Activated CD4-positive, alpha-beta T cell treated with anti-CD3 and anti-CD28 coated beads, Interleukin-2, amount 50 U/mL, for 16 hours (primary cell): ENCODE data around the gene SACM1L.
"Not testable (repeated sequence)": the region's sequence is repeated elsewhere in the genome, so short reads cannot be mapped to it uniquely, and the experiment has no call there.

Source experiments
- DNase-seq: peaks from one replicate; pipeline ENCODE4 v3.0.0-alpha.2; 2020

SACM1L gene

DNA sequence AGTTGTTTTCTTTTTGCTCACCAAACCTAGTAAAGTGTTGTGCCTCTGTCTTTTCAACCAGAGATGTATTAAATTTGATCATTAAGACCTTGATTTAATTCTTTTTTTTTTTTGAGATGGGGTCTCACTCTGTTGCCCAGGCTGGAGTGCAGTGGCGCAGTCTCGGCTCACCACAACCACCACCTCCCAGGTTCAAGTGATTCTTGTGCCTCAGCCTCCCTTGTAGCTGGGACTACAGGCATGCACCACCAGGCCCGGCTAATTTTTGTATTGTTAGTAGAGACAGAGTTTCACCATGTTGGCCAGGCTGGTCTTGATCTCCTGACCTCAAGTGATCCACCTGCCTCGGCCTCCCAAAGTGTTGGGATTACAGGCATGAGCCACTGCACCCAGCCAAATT lies 6.0 kb downstream of the SACM1L start:
- DNase-seq = not testable (repeated sequence)

DNA sequence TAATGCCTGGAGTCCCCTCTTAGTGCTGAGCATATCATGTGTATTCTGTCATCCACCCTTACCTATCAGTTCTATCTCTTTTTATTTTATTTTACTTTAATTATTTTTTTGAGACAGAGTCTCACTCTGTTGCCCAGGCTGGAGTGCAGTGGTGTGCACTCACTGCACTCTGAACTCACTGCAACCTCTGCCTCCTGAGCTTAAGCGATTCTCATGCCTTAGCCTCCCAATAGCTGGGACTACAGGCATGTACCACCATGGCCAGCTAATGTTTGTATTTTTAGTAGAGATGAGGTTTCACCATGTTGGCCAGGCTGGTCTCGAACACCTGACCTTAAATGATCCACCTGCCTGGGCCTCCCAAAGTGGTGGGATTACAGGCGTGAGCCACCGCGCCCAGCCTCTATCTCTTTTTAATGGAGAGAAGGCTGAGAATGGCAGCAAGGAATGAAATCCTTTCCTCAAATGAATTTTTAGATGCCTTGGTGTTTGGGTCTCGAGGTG lies 11.4 kb downstream of the SACM1L start:
- no peak for DNase-seq

DNA sequence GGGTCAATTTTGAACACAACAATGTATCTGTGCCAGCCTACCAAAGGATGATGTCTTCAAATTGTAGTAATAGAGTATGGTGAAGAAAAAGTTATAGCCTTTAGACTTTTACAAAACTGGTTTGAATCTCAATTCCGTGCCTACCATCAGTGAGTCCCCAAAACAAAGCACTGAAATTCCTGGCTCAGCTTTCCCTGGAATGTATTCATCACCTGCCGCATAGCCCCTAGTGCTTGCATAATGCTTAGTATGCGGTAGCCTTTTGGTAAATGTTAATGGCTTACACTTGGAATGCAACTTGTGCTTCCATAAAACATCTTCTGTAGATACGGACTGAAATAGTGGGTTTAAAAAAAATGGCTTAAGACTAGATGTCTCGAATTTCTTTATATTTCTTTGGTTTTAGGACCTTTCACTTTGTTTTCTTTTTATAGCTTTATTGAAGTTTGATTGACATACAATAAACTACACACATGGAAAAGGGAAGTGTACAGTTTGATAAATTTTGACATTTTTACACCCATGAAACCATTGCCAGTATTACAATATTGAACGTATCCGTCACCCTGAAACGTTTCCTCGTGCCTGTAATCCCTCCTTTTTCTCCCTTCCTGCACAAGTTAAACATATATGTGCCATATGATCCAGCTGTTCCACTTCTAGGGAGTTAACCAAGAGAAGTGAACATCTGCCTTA lies 12.1 kb downstream of the SACM1L start:
- DNase-seq = no peak

DNA sequence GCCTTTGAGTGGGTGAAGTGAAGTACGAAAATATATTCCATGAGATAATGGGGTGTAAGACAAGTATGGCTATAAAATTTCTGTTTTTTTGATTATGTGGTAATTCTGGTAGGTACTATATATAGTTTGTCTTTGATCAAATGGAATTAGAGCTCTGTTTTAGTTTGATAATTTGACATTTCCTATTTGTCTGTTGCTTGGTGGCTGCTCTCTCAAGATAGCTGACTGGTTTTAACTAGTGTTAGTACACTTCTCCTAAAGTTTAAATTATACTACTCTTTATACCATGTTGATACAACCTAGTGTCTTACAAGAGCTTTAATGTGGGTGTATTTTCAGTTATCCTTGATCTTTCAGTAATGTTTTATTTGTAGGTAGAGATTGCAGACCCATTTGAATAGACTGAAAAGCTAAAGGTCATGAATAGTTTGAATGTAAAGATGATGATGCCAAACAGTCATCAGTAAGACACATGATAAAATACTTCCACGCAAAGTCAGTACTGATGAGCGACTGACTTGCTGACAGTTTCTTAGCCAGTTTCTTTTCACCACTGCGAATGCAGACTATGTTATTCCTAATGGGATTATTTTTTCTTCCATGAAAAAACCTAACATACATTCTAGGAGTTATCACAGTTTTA lies 15.2 kb downstream of the SACM1L start:
- no peak for DNase-seq

DNA sequence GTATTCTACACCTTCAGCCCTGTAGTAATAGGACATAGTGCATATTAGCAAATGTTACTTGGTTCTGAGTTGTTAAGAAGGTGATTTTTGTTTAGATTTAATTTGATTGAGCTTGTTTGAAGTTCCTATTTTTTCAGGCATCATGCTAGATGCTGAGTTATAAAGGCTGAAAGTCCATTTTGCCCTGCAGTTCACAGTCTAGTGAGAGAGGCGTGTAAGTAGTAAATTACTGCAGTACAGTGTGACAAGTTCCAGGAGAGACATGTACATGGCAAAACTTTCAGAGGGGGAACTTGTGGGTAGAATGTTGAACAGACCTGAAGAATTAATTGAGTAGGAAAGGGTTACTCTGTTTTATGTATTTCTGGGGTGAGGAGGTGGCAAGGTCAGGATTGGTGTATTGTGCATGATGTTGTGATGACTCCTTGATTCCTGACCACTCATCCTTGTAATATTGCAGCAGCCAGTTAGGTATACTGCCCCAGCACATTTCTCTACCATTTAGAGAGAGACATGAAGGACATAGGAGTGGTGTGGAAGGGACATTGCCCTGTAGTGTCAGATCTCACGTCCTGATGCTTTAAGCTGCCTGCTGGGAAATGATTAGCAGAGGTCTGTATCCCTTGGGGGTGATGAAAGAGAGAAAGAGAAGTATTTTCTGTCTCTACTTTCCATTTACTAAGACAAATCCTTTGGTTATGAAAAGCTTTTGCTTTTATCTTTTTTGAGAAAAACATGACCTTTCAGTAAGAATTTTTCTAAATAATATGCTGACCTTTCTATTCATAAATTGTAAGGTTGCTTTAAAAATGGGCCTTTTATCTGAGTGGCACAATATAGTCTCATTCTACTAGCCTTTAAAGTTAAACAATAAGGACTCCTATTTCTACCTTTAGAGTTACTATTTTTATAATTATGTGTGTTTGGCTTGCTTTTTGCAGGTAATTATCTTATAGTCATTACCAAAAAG lies 16.9 kb downstream of the SACM1L start:
- DNase-seq = no peak

DNA sequence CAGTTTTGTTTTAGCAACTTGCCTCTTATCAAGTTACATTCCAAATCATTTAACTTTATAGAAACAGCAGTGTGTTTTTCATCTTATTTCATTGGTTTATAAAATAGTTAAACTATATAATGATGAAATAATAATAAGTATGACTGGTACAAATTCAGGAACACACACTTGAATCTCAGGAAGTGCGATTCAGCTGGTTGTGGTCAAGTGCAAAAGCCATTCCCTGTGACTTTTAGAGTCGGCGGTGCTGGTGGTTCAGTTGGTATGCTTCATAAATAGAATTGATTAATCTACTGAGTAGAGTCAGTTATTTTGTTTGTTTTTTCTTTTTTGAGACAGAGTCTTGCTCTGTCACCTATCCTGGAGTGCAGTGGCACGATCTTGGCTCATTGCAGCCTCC lies 22.7 kb downstream of the SACM1L start:
- DNase-seq = no peak

DNA sequence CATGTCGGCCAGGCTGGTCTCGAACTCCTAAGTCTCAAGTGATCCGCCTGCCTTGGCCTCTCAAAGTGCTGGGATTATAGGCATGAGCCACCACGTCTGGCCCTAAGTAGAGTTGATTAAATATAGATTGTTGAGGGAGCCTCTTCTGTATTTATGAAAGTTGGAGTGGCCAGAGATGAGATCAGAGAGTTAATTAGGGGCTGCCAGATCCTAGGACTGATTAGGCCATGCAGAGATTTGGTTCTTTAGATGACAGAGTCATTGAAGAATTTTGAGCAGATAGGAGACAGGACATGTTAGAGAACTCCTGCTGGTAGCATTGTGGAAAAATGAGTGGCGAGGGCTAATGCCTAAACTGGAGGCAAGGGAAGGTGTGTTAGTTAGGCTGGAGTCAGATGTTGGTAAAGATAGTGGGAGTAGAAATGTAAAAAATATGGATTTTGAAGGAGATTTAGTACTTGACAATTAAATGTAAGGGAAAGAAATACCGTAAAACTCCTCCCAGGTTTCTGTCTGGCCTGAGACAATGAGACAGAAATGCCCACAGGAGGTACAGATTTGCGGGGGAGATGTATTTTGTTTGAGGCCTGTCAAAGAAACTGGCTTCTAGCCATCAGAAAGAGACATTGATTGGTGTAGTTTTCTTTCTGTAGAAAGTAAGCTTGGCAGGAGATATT lies 23.4 kb downstream of the SACM1L start:
- DNase-seq = no peak

DNA sequence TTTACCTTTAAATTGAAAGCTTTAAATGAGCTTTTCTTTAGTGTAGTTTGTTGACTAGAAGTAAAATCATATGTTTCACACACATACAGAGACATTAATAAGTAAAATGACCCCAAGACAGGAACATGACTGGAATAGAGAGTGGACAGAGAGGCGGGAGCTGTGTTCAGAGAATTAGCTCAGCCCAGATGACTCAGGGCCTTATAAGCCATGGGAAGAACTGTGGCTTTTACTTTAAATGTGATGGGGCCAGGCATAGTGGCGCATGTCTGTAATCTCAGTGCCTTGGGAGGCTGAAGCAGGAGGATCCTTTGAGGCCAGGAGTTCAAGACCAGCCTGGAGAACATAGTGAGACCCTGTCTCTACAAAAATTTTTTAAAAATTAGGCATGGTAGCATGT lies 26.7 kb downstream of the SACM1L start:
- DNase-seq = no peak

DNA sequence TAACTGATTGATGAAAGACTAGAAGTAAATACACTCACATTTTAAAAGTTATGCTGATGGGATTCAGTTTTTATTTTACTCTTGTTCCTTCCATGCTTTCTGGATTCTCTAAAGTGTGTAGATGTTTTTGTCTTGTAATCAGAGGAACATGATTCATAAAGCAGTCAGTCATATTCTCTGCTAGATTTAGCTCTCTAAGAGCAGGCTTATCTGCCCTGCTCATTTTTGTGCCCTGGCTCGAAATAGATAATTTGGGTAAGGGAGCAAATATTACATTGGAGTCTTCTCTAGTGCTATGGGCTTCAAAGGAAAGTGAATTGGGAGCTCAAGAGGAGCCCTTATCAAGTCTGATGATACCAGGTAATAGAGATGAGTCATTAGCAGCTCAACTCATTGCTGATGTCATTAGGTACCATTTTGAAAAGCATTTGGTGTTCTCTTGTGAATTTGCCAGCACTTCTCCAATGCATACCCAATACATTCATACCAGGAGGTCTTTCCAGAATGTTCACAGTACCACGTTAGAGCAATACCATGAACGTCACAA lies 27.7 kb downstream of the SACM1L start:
- DNase-seq = no peak

DNA sequence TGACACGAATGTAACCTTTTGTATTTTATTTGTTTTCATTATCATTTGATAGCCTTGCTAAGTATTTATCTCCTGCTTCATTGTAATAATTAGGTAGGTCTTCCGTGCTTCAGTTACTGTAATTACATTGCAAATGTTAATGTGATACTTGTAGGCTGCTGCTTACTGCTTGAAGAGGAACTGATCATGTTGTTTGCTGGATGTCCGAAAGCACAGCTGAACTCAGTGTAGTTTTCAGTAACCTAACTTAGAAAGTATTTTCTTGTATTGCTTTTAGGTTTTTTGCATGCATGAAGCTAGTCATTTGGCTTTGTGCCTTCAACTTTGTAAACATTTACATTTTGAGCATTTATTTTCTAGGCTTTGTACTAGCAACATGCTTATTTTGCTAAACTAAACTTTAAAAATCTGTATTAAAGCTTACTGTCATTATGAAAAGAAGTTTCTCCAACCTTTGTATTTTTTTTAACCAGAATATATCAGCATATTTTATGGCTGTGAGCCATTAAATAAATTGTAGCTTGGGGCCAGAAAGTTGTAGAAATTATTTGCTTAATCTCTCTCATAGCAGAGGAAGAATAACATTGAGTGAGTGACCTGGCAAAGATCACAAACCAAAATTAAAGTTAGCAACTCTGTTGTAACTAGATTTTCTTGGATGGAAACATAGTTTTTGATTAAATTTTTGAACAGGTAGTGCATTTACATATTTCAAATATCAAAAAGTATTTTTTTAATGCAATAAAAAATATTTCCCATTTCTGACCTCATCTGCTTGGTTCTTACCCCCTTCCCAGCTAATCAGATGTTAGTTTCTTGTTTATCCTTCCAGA lies 30.7 kb downstream of the SACM1L start:
- DNase-seq = no peak

DNA sequence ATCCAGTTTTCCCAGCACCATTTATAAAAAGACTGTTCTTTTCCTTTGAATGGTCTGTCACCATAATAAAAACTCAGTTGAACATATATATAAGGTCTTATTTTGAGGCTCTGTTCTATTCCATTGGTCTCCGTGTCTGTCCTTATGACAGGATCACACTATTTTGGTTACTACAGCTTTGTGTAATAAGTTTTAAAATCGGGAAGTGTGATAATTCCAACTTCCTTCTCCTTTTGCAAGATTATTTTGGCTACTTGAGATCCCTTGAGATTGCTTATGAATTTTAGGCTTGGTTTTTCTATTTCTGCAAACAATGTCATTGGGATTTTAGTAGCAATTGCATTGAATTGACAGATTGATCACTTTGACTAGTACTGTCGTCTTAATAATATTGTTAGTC lies 35.7 kb downstream of the SACM1L start:
- DNase-seq = no peak

DNA sequence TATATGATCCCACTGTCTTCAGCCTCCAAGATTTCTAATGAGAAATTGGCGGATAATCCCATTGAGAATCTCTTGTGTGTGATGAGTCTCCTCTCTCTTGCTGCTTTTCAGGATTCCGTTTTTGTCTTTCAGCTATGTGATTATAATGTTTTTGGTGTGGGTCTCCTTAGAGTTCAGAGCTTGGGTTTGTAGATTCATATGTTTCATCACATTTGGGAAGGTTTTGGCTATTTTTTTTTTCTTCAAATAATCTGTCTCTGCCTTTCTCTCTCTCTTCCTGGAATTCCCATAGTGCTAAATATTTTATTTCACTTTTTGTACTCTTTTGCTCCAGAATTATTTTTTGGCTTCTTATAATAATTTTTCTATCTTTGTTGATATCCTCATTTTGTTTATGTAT lies 40.4 kb downstream of the SACM1L start:
- DNase-seq = no peak

DNA sequence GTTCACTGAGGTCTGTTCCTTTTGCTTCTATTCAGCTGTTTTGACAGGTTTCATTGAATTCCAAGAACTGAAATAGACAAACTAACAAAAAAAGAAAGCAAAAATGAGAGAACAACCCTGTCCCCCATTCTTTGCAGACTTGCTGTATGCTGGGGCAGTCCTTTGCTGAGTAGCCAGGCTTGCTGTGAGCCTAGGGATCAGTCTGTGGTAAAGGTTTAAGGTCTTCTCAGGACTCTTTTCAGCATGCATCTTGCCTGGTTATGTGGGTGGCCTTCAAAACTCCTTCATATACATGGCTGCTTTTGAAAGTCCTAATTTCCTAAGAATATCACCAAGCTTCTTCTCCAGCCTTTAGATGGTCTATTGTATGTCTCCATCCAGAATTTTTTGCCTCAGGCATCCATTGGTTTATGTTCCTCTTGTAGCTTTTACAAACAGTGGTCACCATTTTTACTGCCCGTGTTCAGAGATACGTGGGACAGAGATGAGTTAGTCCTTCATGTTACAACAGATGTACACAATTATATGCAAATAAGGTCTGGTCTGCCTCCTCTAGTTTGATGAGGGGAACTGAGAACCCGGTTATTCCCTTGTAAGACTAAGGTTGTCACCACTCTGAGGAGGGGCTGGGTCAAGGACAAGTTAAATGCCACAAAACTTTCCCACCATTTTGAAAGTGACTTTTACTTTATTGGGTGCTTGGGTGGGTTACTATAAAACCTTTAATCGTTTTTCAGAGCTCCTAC lies 41.4 kb downstream of the SACM1L start:
- DNase-seq = no peak

DNA sequence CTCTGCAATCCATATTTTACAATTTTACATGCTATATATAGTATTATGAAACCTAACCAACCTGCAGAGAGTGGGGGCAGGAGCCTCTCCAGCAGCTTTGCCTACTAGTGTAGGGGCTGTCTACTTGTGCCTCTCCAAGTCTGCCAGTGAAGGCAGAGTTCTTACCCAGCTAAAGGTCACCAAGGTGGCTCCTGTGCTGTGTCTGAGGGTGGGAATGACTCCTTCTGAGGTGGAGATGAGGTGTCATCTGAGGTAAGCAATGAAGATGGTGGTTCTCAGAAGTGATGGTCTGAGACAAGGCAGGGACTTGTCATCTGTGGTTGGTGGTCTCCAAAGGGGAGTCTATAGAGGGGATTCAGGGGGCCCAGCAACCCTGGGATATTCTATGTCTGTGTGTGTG lies 47.5 kb downstream of the SACM1L start:
- DNase-seq = no peak

DNA sequence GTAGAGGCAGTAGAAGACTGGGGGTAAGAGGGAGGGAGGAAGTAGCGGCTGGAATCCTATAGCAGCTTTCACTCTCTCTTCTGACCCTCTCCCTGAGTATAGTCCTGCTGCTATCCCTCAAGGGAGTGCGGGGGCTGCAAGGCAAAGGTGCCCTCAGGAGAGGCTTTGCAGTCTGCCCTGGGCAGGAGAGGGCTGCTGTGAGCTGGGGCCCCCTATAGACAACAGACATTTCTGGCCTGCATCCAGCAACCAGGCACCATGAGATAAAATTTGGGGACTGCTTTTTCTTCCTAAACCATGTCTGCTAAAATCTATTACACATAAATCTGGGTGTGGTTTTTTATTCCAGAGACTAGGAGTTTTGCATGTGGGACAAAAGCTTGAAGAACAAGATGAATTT lies 48.0 kb downstream of the SACM1L start:
- no peak for DNase-seq

DNA sequence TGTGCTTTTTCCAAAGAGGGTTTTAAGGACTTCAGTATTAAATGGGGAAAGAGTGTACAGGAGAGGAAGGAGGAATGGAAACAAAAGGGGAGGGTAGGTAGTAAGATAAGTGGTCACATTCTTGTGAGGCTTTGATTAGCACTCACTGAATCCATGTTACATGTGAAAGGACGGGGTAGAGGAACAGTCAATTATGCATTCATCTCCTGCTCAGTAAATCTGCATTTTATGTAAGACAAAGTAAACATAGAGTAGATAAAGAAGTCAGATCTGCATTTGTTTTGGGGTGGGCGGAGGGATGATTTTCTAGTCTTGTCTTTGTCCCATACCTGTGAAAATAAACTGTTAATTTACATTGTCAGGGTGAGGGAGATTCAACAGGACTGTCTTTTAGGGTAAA lies 50.8 kb downstream of the SACM1L start:
- no peak for DNase-seq

DNA sequence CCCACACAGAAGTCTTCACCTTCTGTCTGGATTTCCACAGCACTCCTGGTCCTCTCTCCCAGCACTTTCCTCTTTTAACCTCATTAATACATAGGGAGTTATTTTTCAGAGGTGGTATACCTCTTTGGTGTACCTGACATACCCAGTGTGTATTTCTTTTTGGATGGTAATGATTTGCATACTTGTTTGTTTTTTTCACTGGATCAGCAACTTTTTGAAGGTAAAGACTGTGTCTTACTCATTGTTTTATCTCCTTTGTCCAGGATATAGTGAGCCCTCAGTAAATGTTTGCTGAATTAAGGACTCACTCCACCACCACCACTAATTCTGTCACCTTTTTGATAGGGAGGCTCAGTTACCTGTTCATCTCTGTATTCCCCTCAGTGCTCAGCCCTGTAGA lies 52.1 kb downstream of the SACM1L start:
- DNase-seq = no peak

DNA sequence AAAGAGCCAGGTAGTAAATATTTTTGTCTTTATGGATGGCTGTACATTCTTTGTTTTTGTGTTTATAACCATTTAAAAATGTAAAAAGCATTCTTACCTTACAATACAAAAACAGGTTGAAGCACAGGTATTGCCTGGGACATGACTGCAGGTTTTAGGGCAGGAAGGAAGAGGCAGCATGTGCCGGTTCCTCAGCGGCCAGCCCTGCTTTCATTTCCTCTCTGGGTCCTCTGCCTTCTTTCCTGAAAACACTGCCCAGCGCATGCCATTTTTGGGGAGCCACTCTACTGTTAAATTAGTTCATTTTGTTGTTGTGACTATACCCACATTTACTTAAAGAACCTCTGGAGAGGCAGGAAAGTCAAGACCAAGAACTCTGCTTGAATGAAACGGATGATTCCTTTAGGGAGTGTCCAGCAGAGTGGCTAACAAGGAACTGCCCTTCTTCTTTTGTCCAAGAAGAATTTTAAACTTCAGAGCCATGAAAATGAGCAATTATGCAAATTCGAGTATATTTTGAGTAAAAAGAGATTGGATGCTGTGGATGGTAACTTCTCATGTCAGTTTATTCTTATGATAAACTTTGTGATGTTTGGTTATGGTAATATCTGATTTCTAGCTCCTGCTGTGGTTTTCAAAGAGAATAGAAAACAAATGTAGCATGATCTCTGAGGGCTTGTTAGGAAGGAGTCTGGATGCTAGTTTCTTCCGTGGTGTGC lies 52.7 kb downstream of the SACM1L start:
- no peak for DNase-seq

DNA sequence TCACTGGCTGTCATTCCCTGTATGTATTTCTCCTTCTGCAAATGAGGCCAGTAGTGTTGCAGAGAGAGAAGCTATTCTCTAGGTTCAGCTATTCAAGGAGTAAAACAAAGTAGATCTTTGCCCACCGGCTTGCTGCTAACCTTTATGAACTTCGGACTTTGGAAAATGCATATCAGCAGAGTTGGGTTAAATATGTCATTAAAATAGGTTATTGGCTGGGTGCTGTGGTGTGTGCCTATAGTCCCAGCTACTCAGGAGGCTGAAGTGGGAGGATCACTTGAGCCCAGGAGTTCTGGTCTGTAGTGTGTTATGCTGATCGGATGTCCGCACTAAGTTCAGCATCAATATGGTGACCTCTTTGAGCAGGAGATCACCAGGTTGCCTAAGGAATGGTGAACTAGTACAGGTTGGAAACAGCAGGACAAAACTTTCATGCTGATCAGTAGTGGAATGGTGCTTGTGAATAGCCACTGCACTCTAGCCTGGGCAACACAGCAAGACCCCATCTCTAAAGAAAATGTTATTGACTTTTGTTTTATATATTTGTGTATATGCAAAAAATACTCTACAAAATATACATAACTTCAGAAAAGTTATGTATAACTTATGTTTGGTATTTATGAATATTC lies 53.4 kb downstream of the SACM1L start:
- no peak for DNase-seq
